ENCODE data around the gene PLK3.
"Not testable (repeated sequence)": the region's sequence is repeated elsewhere in the genome, so short reads cannot be mapped to it uniquely, and the experiment has no call there.

PLK3 gene

DNA sequence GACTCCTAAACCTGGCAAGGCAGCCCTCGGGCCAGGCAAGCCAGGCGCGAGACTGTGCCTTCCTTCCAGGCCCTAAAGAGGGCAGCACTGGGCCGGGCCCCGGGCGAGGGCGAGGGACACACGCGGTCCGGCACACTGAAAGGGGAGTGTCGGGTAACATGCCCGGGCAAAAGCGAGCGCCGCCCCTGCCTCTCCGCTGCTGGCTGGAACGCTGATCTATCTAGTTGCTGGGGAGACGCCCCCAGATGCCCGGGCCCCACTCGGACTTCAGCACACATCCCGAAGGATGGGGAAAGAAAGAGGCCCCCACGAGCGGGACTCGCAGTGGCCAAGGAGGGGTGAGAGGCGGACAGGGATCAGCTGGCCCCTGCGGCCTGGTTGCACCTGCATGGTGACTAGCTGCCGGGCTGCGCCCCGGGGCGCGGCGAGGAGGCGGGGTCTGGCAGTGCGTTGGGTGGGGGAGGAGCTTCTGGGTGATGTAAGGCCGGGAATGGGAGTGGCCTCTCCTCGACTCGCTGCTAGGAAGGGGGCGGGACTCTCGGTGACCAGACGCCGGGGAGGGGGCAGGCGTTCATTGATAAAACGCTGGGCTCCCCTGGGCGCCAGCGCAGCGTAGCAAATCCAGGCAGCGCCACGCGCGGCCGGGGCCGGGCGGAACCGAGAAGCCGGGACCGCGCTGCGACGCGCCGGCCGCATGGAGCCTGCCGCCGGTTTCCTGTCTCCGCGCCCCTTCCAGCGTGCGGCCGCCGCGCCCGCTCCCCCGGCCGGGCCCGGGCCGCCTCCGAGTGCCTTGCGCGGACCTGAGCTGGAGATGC lies at the start of gene PLK3:
PLK3 (plus strand) TSS at position 608 of the 815 bp plus-strand sequence; CDS start at position 695, 87 bp downstream.
- DNase-seq: peak; percentile 98

DNA sequence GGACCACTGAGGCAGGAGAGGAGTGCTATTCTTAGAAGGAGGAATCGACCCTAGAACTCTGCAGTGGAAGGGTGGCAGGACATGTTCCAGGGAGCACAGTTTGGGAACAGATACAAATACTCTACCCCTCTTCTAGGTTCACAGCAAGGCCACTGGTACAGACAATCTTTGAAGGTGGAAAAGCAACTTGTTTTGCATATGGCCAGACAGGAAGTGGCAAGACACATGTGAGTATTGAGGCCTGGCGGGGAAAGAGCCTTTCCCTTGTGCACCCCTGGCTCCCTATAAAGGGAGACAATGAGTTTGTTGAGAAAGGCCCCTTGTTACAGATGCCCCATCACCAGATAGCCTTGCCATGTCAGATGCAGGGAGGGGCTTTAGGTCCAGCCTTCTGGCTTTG lies 42.8 kb upstream of the PLK3 start:
- DNase-seq: no peak

DNA sequence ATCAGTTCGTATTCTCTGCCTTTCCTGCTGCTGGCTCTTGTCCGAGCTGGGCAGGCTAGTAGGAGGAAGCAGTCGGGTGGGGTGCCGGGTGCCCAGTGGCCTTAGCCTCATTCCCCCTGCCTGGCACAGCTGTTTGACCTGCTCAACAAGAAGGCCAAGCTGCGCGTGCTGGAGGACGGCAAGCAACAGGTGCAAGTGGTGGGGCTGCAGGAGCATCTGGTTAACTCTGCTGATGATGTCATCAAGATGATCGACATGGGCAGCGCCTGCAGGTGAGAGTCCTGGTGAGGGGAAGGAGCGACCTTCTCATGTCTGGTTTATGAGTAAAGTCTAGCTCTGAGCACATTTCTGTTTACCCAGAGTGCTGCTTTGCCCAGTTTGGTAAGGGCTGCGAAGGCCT lies 41.1 kb upstream of the PLK3 start:
- no peak for DNase-seq

DNA sequence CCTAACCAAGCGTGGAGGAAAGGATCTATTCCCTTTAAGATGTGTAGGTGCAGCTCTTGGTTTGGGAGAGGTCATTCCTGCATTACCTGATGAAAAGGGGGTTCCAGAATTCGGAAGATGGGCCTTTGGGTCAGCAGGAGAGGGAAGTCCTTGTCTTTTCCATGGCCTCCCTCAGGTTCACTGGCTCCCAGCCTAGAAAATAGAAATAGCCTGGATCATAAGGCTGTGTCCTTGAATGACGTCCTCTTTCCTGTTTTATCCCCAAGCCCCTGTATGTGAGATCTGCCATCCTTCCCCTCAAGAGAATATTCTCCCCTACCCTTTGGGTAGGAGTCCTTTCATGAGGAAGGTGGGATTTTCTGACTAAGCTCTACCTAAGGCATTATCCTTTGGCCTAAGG lies 39.3 kb upstream of the PLK3 start:
- no peak for DNase-seq

DNA sequence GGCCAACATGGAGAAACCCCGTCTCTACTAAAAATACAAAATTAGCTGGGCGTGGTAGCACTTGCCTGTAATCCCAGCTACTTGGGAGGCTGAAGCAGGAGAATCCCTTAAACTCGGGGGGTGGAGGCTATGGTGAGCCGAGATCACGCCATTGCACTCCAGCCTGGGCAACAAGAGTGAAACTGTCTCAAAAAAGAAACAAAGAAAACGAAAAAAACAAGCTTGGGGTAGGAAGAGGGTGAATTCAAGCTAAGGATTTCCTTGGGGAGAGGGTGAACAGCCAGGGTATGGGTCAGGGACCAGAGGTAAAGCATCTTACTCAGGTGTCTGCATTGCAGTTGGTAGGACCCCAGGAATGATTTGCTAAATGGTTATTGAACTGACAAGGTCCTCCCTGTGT lies 33.8 kb upstream of the PLK3 start:
- not testable (repeated sequence) for DNase-seq

DNA sequence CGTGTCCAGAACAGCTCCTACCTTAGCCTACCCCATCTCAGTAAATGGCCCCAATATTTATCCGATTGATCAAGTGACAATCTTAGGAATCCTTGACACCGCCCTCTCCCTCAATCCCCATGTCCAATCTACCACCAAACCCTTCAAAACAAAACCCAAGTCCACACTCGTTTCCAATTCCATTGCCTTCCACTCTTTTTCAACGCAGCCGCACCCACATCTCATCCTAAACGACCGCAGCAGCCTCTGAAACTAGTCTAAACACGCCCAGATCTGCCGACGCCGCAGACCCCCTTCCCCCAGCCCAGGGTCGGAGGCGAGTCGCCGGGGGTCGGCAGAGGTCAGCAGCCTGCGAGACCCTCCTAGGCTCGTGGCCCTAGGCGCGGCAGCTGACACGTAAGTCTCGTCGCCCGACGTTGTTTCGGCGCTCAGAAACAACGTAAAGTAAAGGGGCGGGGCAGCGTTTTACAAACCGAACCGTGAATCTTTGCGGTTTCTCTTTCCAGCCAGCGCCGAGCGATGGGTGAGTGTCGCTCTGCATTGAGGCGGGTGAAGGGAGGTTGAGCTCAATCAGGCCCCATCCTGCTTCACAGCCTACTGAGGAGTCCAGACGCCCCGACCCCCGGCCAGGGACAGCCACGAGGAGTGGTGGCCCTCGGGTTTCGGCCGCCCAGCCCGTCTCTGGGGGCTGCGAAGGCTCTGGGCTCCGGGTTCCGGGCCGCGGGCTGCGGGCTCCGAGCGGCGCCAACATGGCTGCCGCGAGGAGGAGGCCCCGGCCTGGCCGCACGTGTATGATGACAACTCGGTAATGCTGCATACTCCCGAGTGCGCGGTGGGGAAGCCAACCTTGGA lies 24.9 kb upstream of the PLK3 start, which contains the start of gene RPS8:
RPS8 (plus strand) TSS at position 463 of the 852 bp plus-strand sequence; CDS start at position 520, 57 bp downstream.
- DNase-seq: peak; percentile 97

DNA sequence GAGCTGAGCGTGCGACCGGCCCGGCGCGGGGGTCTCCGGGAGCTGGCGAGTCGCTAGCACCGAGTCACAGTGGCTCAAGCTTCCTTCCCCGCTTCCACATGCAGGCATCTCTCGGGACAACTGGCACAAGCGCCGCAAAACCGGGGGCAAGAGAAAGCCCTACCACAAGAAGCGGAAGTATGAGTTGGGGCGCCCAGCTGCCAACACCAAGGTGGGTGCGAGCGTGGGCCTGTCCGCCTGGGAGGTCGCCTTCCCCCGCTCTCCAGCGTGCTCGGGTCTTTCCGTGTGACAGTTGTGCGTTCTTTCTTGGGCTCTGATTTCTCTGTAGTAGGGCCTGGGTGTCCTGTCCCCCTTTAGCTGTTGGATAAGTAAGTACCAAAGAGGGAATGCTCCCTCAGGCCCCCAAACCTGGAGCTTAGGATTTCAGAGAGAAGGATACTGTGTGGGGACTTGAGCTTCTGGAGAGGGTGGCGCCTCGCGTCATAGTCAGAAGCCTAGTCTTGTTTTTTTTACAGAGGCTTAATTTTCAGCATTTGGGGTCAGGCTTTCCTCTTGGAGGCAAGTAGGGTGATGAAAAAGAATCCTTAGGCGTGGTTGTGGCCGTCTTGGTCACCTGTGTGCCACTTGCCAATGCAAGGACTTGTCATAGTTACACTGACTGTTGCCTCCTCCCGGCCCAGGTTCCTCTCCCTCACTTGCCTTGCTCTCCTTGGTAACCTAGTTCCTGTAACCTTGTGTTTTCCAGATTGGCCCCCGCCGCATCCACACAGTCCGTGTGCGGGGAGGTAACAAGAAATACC lies 24.0 kb upstream of the PLK3 start:
- no peak for DNase-seq

DNA sequence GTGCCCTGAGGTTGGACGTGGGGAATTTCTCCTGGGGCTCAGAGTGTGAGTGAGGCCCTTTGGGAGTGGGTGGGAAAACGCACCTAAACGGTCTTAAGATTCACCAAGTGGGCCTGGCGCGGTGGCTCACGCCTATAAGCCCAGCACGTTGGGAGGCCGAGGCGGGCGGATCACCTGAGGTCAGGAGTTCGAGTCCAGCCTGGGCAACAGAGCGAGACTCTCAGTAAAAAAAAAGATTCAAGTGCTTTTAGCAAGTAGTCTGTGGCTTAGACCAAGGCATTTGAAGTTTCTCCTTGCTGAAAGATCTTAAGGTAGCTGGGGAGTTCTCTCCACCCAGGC lies 23.5 kb upstream of the PLK3 start:
- DNase-seq: no peak

DNA sequence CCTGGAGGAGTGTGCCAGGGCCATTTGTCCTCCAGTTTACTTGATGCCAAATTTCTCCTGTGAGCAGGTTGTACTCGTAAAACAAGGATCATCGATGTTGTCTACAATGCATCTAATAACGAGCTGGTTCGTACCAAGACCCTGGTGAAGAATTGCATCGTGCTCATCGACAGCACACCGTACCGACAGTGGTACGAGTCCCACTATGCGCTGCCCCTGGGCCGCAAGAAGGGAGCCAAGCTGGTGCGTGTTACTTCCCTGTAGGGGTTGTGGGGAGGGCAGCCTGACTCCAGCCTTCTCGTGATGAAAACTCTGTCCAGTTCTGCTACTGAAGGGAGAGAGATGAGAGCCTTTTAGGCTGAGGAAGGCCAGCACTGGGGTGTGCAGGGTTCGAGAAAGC lies 22.6 kb upstream of the PLK3 start:
- no peak for DNase-seq

DNA sequence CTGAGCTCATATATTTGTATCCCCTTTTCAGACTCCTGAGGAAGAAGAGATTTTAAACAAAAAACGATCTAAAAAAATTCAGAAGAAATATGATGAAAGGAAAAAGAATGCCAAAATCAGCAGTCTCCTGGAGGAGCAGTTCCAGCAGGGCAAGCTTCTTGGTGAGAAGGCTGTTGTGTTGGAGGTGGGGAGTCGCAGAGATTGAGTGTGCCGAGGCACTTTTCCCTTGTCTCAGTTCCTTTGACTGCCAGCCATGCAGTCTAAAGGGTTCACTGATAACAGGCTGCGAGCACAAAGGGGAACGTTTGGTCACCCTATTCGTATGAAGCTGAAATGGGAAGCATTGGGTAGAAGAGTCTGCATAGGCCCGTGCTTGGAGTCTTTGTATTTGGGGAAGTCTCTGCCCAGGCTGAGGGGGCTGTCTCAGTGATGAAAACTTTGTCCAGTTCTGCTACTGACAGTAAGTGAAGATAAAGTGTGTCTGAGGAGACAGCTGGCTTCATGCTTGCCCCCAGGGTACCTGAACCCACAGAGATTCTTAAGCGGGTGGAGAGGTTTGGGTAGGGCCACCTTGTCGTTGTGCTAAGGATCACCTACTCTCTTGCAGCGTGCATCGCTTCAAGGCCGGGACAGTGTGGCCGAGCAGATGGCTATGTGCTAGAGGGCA lies 22.1 kb upstream of the PLK3 start:
- no peak for DNase-seq

DNA sequence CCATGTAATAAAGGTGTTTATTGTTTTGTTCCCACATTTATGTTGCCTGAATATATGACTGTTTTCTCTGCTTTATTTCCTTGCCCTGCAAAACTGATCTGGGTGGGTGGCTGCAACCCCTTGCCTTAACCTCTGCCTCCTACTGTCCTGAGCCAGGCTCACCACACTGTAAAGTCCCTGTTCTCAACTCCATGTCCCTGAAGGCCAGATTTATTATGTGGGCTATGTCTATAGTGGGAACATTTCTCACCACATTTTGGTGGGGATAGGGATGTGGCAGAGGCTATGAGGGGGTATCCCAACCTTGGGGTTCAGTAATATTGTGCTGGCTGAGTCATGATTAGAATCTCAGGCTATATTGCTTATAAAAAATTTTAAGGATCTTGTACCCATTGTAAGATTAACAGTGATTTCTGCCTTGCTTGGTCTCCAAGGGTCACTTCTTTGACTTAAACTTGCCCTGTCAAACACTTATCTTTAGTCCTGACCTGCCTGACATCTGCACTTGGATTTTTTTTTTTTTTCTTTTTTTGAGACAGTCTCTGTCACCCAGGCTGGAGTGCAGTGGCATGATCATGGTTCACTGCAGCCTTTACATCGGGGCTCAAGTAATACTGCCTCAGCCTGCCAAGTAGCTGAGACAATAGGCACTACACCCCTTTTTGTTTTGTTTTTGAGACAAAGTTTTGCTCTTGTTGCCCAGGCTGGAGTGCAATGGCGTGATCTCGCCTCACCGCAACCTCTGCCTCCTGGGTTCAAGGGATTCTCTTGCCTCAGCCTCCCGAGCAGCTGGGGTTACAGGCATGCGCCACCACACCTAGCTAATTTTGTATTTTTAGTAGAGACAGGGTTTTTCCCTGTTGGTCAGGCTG lies 21.2 kb upstream of the PLK3 start:
- no peak for DNase-seq

DNA sequence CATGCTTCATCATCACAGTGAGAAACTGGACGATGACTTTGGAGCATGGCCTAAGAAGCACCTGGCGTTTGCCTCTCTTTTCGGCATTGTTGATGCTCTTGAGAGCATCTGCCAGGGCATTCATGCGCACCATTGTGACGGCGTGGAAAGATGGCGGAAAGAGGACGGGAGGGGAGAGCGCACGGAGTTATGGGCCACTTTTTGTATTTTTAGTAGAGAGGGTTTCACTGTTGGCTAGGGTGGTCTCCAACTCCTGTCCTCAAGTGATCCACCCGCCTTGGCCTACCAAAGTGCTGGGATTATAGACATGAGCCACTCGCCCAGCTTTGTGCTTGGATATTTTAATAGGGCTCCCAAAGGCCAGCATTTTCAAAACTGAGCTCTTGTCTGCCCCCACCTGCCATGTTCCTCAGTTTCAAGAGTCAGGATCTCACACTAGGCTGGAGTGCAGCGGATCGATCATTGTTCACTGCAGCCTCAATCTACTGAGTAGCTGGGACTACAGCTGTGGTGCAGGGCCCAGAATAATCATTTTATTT lies 19.5 kb upstream of the PLK3 start:
- no peak for DNase-seq

DNA sequence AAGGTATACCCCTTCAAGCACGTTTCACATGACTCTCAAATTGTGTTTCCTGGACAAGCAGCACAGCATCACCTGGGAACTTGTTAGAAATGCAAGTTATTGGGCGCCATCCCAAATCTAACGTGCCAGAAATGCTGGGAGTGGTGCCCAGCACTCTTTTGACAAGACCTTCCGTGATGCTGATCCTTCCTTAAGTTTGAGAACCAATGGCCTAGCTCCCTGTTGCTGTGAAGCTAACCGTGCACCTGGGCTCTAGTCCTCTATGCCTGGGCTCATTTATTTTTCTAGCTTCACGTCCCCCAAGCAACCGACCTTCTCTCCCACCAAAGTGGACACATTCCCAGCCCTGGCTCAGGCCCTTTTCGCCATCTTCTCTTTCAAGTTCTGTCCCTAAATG lies 16.5 kb upstream of the PLK3 start:
- DNase-seq: no peak

DNA sequence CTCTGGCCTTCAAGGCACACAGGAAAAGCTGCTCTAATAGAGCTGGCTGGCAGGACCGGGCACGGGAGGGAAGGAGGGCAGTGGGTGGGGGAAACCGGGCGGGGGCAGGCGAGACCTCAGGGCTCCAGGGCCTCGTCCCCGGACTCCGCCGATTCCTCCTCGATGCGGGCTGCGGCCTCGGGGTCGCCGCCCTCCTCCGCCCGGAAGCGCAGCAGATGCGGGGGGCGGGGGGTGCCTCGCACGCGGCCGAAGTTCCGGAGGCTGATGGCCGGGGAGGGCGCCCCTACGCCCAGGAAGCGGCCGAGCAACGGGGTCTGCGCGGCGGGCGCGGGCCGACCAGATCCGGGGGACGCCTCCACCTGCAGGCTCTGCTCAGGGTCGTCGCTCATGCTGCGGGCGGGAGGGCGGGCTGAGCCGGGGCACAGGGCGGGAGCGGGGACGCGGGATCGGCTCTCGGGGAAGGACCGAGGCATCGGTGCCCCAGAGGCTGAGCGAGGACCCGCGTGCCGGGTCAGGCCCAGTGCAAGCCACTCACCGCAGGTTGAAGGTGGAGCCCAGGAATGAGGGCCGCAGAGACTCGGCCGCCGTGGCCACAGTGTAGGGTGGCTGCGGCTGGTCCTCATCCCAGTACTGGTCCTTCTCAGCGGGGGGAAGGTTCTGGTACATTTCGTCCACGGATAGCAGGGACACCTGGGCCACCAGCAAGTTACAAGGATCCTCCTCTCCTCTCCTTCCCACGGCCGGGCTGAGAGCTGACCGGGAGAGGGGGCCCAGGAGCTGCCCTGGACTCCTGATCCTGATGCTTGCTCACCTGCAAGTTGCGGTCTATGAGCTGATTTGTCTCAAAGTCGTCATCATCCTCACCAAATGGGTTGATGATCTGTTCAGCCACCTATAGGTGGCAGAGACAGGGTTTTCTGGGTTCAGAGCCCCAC lies 15.8 kb upstream of the PLK3 start:
- no peak for DNase-seq

DNA sequence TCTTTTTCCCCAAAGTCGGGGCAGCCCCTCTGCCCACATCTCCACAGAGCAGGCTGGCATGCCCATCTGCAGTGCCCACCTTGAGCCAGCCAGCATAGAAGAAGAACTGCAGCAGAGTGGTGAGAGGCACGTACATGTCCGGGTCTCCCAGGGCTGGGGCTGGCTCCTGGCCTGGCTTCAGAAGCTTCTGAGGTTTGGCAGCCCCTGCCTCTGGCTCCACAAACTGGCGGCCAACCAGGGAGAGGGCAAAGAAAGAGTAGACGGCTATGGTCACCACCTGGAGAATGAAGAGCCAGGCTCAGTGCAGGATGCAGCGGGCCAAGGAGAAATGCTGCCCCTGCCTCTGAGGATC lies 15.2 kb upstream of the PLK3 start:
- DNase-seq: no peak

DNA sequence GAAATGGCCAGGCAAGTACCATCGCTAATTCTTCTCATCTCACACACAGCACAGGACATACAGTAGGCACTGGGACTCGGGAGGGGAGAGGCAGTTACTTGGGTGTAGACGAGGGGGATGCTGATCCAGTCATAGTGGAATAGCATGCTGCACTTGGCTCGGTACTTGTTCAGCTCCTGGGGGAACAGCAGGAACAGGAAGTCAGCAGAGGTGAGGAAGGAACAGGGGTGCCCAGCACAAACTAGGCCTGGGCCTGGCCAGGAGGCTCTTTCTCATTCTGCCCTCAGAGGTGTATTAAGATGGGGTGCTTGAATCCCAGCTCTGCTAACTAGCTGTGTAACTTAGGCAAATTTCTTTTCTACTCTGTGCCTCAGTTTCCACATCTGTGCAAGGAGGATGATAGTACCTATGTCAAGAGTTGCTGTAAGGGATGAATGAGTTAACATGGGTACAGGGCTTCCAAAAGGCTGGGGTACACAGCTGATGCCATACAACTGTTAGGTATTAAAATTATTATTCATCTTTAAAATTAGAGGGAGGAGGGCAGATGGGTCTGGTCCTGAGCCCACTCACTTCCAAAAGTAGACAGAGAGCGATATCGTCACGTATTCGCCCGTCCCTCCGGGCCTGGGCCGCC lies 14.6 kb upstream of the PLK3 start:
- no peak for DNase-seq

DNA sequence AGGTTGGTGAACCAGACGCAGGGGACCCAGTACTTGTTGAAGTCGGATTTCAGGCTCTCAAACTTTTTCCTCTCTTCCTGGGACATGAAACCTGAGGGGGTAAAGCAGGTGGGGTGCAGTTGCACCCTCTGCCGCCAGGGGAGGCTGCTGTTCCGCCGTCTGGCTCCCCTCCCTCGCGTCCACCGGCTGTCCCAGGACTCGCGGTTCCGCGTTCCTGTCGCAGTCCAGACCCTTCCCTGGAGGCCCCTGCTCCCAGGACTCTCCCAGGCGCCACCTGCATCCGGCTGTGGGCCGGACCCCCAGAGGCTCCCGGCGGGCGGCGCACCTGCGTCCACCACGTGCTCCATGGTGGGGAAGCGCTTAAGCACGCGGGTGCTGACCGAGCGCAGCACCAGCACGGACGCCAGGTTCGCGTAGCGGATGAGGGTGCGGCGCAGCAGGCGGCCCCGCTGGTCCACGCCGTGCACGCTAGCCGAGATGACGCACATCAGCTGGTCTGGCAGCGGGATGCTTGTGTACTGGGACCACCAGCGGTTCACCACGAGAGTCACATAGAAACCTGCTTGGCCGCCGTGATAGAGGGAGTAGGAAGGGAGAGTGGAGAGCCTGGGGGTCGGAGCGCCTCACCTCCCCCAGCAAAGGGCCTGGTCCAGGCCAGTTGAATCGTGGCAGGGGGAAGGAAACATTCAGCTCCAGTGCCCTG lies 13.9 kb upstream of the PLK3 start:
- DNase-seq: no peak

DNA sequence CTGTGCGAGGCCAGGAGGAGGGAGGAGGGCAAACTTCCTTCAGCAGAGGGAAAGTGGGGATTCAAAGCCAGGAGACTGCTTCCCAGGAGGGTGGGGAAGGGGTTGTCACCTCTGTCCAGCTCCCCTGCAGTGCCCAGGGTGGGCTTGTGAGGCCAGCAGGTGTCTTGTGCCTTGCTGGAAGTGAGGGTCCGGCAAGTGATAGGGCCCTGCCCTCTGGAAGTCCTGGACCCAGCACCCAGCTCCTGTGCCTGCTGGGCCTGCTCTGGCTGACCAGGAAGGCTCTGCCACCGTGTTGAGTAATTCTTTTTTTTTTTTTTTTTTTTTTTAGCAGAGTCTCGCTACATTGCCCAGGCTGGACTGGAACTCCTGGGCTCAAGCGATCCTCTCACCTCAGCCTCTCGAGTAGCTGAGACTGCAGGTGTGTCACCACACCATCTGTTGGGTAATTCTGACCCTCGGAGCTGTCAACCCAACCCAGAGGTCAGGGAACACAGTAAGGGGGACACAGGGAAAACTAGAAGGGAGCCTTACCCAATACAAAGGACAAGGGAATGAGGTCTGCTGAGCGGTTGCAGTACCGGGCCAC lies 13.2 kb upstream of the PLK3 start:
- DNase-seq: no peak

DNA sequence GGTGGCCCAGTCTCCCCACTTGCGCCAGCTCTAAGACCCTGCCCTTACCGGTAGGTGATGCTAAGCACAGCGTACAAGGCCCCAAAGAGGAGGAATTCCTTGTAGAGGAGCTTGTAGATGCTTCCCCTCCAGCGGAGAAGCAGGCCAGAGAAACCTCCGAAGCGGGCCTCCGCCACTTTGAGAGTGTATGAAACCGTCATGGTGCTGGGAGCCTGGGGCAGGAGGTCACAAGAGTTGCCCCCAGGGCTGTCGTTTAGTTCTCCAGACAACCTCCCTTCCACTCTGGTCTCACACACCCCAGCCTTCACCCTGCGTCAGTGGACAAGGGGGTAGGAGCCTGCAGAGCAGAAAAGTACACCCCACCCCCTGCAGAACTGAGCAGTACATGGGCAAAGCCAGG lies 12.7 kb upstream of the PLK3 start:
- DNase-seq: no peak

Measured in NCI-H1105 (cell line).